GDM1 (cell line): ENCODE results near the gene EZH2.

ENCODE experiments used
- DNase-seq: peaks from one replicate; lab custom pipeline; 2025; lab: John Stamatoyannopoulos, UW

The EZH2 gene

DNA sequence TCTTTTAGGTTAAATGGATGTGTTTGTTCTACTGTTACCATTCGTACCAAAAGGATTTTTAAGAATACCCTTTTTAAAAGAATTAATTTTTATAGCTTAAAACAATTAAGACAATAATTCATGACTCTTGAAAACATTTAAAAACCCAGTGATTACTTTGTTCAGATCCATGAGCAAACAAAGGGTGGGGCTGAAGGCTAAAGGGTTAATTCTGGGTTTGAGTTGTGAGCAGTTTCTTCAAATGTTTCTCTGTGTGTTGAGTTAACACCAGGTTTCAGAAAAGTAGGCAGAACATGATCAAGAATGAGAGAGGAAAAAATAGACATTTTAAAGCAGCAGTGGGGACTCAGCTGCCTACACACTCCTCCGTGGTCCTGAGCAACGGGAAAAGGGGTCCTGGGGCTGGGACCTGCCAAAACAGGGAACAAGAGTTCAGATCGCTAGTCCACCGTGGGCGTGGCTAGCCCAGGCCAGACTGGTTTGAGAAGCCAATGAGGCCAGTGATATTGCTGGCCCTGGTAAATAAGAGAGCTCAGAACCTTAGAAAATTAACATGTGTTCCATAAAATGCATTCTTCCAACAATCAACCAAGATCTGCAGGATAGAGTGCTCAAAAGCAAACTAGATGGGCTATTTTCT is 14.9 kb upstream of the EZH2 start:
- no peak for DNase-seq

DNA sequence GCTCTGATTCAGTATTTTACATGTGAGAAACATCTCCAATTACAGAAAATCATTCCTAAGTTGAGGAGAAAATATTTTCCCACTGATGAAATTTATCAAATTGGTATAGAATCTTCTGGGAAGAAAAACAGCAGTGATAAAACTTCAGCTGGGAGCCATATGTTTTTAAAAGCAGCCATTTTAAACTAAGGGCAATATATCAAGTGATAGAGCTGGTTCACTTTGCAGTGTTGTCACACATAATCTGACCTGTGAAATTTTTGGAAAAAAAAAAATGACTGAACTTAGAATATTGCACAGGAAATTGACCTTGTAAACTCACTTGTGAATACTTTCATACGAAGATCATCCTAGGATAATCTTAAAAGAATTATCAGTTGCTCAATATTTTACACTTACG is 10.5 kb upstream of the EZH2 start:
- no peak for DNase-seq

DNA sequence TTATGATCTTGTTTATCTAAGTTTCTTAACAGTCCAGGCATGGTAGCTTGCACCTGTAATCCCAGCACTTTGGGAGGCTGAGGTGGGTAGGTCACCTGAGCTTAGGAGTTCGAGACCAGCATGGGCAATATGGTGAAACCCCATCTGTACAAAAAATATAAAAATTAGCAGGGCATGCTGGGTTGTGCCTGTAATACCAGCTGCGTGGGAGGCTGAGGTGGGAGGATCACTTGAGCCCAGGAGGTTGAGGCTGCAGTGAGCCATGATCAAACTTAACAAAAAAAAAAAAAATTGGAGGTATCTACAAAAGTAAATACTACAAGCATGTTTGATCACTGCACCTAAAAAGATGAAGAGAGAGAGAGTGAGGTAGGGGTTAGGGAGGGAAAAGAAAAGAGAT is 9.0 kb upstream of the EZH2 start:
- no peak for DNase-seq

DNA sequence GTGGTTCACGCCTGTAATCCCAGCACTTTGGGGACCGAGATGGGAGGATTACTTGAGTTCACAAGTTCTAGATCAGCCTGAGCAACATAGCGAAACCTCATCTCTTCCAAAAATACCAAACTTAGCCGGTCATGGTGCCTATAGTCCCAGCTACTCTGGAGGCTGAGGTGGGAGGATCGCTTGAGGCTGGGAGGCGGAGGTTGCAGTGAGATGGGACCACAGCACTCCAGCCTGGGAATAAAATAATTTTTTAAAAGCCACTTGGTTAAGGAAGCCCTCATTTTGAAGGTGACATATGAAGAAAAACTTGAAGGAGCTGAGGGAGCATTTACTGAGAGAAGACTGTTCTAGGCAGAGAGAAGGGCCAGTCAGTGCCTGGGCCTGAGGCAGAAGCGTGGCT is 4.2 kb upstream of the EZH2 start:
- DNase-seq: no peak

DNA sequence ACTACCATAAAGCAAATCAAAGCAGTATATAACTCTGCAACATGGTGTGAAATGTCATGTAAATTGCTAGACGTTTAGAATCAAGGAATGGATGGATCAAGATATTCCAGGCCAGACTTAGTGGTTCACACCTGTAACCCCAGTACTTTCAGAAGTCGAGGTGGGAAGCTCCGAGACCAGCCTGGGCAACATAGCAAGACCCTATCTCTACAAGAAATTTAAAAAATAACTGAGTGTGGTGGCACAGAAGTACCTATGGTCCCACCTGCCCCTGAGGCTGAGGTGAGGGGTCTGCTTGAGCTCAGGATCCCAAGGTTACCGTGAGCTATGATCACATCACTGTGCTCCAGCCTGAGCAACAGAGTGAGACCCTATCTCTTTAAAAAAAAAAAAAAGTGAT is 2.8 kb upstream of the EZH2 start:
- DNase-seq: no peak

DNA sequence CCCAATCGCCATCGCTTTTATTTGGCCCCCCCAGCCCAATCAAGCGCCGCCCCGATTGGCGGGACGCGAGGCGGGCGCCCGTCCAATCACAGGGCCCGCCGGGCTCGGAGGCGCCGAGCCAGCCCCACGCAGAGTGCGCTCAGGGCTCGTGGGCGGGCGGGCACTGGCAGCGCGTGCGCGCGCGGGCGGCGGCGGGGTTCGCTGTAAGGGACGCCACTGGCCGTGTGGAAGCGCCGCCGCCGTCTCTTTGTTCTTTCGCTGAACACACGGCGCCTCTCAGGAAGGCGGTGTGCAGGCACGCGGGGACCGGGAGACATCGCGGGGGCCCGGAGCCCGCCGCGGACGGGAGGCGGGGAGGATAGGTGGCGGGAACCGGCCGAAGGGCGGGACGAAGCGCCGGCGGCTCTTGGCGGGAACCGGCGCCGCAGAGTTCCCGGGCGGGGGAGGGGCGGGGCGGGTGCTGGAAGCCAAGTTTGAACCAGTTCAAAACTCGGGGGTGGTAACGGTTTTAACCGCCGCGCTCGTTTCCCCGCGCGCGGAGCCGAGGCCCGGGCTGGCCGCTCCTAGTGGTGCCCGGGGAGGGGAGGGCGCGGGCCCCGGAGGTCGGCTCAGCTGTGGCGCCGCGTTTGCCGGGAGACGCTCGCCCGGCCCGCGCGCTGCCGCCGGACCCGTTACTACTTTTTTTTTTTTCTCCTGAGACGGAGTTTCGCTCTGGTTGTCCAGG is 370 bp upstream of the EZH2 start:
- DNase-seq: peak; percentile 93

DNA sequence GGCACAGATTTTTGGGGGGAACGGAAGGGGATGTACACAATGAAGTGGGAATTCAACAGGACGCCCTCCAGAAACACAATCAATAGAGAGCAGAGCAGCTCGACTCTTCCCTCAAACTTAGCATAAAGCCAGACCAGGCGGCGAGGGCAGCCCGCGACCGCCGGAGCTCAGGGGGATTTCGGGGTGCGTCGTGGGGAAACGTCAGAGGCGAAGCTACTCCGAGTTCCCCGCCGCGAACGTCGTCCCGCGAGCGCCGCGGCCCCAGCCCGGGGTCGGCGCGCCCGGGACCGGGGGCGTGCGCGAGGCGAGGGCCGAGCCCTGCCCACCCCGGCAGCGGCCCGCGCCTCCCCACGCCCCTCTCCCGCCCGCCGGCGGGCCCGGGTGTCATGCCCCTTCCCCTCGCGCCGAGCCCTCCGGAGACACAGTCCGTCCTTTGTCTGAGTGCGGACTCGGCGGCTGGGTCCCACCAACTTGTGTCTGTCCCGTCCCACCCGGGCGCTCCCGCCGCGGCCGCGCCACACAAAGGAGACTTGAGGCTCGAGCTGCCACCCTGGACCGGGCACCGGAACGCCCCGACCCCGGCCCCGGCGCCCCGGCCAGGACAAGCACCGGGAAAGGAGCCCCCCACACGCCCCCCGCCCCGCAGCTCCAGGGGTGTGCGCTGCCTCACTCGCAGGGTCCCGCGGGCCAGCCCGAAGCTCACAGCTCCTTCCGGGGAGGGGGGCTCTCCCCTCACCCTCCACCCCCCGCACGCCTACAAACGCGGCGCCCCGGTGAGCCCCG is 634 bp downstream of the EZH2 start:
- DNase-seq: no peak

DNA sequence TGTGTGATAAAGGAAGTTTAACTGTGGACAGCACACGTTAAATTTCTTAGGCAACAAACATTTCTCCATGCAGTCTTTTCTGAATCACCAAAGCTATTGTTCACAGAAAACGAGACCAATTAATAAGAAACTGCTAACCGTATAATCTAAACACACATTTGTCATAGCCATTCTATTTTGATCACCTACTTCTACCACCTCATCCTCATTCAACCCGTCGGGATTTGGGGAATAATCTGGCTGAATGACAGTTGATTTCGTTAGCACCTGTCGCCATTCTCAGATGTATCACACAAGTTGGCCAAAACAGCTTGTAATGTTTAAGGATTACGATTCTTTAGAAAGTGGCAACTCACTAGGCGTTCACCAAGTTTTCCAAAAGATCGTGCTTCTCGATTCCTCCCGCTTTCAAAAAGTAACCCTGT is 1.2 kb downstream of the EZH2 start:
- no peak for DNase-seq

DNA sequence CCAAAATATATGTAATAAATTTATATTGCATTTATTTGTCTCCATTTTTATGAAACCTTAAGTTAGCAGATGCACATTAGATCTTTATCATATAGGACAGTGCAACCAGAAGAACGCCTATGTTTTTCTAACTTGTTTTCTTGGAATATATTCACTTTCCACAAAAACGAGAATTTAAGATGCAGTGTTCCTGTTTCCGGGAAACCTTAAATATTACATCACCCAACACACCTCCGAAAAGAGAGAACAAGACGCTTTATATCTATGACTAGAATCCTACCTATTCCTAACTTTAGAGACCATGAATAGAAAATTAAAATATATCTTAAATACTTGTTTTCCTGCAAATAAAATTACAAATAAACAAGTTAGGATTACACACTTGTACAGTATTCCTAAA is 1.9 kb downstream of the EZH2 start:
- no peak for DNase-seq

DNA sequence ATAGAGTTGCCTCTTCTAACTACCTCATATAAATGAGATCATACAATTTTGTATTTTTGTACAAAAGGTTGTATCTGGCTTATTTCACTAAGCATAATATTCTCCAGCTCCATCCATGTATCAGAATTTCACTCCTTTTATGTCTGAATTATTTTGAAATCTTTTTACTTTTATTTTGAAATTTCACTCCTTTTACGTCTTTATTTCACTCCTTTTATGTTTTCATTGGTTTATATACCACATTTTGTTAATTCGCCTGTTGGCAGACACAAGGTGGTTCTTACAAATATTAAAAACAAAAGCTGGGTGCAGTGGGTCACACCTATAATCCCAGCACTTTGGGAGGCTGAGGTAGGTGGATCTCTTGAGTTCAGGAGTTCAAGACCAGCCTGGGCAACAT is 5.8 kb downstream of the EZH2 start:
- no peak for DNase-seq

DNA sequence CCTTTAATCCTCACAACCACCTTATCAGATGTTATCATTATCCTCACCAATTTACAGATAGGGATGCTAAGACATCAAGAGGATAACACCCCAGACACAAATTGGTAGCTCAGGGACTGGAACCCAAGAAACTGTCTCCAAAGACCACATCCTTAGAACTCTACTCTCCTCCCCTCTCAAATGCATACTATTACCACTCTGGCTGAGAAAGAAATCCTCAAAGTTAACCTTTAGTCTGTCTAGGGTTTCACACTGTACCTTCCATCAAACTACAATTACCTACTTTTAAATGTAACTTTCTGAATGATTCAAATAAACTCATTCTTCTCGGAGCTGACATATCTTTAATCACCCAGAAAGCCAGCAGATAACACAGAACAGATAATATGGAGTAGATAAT is 6.6 kb downstream of the EZH2 start:
- no peak for DNase-seq

DNA sequence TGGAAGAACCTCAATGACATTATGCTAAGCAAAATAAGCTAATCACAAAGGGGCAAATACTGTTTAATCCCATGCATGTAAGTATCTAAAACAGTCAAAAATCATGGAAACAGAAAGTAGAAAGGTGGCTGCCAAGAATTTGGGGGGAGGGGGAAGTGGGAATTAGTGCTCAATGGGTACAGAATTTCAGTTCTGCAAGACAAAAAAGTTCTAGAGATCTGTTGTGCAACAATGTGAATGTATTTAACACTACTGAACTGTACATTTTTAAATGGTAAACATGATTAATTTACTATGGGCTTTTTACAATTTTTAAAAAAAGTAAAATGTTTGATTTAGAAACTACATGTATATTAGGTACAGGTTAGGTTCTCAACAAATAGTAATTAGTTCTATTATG is 11.9 kb downstream of the EZH2 start:
- no peak for DNase-seq

DNA sequence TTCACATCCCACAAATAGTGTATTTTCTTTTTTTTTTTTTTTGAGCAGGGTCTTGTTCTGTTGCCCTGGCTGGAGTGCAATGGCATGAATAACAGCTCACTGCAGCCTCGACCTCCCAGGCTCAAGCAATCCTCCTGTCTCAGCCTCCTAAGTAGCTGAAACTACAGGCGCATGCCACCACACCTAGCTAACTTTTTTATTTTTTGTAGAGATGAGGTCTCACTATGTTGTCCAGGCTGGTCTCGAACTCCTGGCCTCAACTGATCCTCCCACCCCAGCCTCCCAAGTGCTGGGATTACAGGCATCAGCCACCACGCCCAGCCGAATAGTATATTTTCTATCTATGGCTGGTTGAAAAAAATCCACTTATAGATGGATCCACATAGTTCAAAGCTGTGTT is 12.5 kb downstream of the EZH2 start:
- DNase-seq: no peak

DNA sequence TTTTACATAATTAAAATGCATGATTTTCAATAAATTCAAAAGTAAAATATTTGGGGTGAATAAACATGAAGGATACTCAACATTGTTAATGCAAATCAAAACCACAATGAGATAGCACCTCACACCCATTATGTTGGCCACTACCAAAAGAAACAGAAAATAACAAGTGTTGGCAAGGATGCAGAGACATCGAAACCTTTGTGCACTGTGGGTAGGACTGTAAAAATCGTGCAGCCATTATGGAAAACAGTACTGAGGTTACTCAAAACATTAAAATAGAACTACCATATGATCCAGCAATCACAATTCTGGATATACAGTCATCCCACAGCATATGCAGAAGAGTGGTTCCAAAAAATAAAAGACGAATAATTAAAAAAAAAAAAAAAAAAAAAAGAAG is 13.1 kb downstream of the EZH2 start:
- DNase-seq: no peak

DNA sequence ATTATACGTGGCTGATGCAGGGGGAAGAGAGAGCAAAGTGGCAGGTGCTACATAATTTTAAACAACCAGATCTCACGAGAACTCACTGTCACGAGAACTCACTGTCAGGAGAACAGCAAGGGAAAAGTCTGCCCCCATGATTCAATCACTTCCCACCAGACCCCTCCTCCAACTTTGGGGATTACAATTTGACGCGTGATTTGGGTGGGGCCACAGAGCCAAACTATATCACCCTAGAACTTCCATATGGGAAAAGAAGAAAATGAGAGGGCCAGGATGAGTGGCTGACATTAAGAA is 15.8 kb downstream of the EZH2 start:
- DNase-seq: no peak

DNA sequence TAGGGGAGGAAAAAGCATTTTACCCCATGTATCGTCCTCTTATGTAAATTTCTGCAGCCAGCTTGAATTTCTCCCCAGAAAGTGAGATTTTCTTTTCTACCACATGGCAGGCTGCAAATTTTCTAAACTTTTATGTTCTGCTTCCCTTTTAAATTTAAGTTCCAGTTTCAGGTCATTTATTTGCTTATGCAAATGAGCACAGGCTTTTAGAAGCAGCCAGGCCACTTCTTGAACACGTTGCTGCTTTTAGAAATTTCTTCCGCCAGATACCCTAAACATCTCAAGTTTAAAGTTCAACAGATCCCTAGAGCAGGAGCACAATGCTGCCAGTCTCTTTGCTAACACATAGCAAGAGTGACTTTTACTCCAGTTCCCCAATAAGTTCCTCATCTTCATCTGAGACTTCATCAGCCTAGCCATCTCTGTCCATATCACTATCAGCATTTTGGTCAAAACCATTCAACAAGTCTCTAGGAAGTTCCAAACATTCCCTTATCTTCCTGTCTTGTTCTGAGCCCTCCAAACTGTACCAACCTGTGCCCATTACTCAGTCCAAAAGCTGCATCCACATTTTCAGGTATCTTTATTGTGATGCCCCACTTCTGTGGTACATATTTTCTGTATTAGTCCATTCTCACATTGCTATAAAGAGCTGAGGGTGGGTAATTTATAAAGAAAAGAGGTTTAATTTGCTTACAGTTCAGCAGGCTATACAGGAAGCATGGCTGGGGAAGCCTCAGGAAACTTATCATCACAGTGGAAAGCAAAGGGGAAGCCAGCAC is 16.3 kb downstream of the EZH2 start:
- DNase-seq: no peak

DNA sequence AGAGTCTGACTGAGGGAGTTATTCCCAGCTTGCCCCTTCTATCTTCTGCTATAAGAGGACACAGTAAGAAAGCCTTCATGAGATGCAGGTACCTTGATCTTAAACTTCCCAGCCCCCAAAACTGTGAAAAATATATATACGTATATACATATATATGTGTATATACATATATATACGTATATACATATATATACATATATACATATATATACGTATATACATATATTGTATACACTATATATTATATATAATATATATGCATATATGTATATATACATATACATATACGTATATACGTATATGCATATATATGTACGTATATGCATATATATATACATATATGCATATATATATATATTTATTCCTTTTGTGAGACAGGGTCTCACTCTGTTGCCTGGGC is 17.7 kb downstream of the EZH2 start:
- no peak for DNase-seq

DNA sequence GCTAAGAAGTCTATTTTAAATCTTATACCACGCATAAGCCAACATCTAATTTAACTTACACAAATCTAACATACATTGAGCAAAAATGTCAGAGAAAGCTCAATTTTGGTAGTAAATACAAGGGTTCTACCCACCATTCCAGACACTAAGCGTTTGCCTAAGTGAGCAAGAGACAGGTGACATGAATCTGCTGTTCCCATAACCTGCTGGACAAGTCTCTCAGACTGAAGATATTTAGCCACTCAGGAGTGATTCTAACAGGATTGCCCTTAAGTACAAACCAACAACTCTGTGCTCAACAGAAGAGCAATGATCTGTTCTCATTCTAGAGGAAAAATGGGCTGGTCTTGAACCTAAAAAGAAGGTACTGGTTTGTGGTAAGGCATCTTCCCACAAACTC is 18.8 kb downstream of the EZH2 start:
- no peak for DNase-seq

DNA sequence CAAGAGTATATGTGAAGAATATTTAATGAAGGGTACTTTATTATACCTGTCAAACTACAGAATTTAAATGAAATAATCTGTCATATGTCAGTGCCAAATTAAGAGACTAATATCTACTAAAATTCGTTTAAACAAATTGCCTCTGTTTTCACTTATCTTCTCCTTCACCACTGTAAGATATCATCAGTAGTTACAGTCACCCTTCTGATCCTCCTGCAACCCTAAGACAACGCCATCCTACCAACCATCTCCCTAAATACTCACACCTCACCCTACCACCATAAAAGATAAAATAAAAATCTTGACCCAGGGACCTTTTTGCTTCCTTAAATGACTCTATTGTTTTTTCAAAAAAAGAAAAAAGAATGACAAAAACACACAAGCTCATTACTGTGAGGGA is 20.8 kb downstream of the EZH2 start:
- no peak for DNase-seq

DNA sequence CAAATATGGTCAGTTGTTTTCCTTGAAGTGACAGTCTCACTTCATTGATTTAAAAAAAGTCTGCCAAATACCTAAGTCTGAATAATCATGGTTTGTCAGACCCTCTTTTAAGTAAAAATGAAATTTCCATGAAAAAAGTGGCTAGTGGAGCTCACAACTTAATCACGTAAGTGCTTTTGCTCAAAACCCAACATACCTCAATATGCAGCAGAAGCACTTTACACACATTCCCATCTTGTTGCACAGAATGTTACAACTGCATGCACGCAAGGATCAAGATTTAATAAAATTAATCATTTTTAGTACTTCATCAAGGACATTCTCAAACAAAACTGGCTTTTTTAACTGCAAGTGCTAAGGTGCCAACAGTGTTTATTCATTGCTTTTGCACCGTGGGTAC is 21.6 kb downstream of the EZH2 start:
- DNase-seq: no peak

DNA sequence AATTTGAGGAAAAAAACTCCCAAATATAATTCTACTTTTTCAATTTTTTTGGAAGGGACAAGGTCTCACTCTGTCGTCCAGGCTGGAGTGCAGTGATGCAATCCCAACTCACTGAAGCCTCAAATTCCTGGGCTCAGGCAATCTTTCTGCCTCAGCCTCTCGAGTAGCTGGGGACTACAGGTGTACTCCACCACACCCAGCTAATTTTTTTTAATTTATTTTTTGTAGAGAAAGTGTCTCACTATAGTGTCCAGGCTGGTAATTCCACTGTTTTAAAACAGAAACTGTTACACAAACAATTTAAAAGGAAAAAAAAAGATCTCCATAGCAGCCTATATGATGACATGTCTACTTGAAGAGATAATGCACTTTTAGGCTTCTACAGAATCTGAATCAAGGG is 25.6 kb downstream of the EZH2 start:
- DNase-seq: no peak

DNA sequence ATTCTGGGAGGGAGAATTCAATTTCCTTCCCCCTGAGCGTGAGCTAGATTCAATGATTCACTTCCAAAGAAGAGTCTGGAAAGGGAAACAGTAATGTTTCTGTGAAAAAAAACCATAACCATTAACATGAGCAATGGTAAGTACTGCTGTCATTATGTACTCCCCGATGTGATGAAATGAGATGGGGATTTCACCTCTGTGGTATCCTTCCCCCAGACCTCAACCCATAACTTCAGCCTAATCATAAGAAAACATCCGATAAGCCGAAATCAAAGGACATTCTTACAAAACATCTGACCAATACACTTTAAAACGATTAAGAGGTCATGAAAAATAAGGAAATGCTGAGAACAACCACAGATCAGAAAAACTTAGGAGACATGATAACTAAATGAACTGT is 27.2 kb downstream of the EZH2 start:
- no peak for DNase-seq

DNA sequence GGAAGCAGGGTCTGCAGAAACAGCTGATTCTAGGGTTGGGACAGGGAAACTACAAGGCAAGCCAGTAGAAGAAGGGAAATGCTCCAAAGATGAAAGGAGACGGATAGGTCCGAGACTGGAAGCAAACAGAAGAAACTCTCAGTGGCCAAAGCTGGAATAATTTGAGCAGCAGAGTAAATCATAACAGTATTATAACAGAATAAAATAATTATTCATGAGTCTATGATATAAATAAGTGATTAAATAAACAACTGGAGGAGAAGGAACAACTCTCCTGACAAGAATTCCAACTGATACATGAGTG is 27.6 kb downstream of the EZH2 start:
- DNase-seq: no peak
